Body of pancreas (tissue), 4 donors: ENCODE data around the gene USP48. TPM values are rescaled to one million over a fixed set of nuclear protein-coding genes. Genes with fewer than 3 reads are reported as not detected.

Experiments
- ATAC-seq: fragments of 150-250 bp; one replicate; pipeline ENCODE4 v1.9.1; 2016
- DNase-seq, 4 donors: peaks; one replicate each; pipeline ENCODE4 v3.0.0-alpha.2; 2019
- H3K27ac ChIP-seq, 4 donors: fragments of 200-600 bp; sonication (generic); 1 replicate in 3 of 4; 2 replicates in 1 of 4; pipeline versions ENCODE4 v1.5.1 to v1.6.1; 2016 to 2019; ENCODE audit warnings: mild to moderate bottlenecking in 1 of 4, mixed read lengths in 1 of 4, moderate library complexity in 1 of 4
- H3K27me3 ChIP-seq, 2 donors: fragments of 200-600 bp; sonication (generic); one replicate each; pipeline ENCODE4 v1.6.0; 2016; ENCODE audit warnings: mild to moderate bottlenecking in 1 of 2
- H3K36me3 ChIP-seq, 2 donors: fragments of 200-600 bp; sonication (generic); replicated peaks in 1 of 2; 2 replicates each; pipeline ENCODE4 v1.5.1; 2016; ENCODE audit warnings: low read depth in 2 of 2; ENCODE audit not compliant: insufficient read depth in 1 of 2
- H3K4me1 ChIP-seq: fragments of 200-600 bp; sonication (generic); one replicate; pipeline ENCODE4 v1.6.0; 2016
- H3K4me3 ChIP-seq, 2 donors: fragments of 200-600 bp; sonication (generic); 1 replicate in 1 of 2; 2 replicates in 1 of 2; pipeline ENCODE4 v1.5.1; 2016 to 2019
- H3K9me3 ChIP-seq, 3 donors: fragments of 200-600 bp; sonication (generic); 1 replicate in 2 of 3; 2 replicates in 1 of 3; pipeline ENCODE4 v1.5.1; 2016
- CTCF ChIP-seq, 7 experiments: fragments of 450-650 bp in 4 of 7; fragments of 200-600 bp in 3 of 7; sonication (generic) in 3 of 7; IDR thresholded peaks; one replicate each; pipeline ENCODE4 v1.5.1; 2016 to 2019; ENCODE audit warnings: antibody characterized with exemption in 7 of 7
- POLR2A ChIP-seq, 3 donors: fragments of 450-650 bp; IDR thresholded peaks; one replicate each; pipeline ENCODE4 v1.6.1; 2016; ENCODE audit warnings: antibody characterized with exemption in 3 of 3, mild to moderate bottlenecking in 2 of 3
- WGBS, 2 donors: methylation state at CpG; one replicate each; pipeline ENCODE4 v1.1.5; 2017; 5-methylcytosine and 5-hydroxymethylcytosine counted together
- intact Hi-C: fragments of 100-400 bp; cut with DNase I; formaldehyde crosslinking; loops from one replicate; pipeline ENCODE4 v1.15.1; 2023
- total RNA-seq, 2 donors: library from RNA; depleted of rRNA; stranded (reverse); fragments of >200 nt; gene quantifications; one replicate each; pipeline ENCODE4 v1.1.0, GENCODE V29; 2016

Gene USP48
- total RNA-seq, 2 donors from 2014 or later = 25.4 to 72.9 TPM

- WGBS, 2 donors = 51 to 52% methylated on average over 5 of the region's 5 CpGs
Measured at GRCh38 chr1:21707086-21707840, 75.7 kb downstream of the USP48 start.

GRCh38 chr1:21706151-21706835 is 76.7 kb downstream of the USP48 start:
- peak in 2 of 4 donors; percentile 10 to 14 for DNase-seq
- no peaks in the 10 kb centered on the region for H3K4me1 ChIP-seq
- H3K4me3 ChIP-seq = no peak overlapping the region
- peaks cover 0 to 3% of the 10 kb centered on the region in 2 donors for H3K36me3 ChIP-seq
- H3K27me3 ChIP-seq = no peaks in the 10 kb centered on the region
- intact Hi-C loops = no loop called here
- 70 to 83% methylated on average over 8 of the region's 8 CpGs for WGBS, 2 donors
- H3K9me3 ChIP-seq = no peaks in the 10 kb centered on the region
- TF ChIP-seq POLR2A (IDR thresholded peaks at IDR 0.05) (no peak), CTCF (IDR thresholded peaks at IDR 0.05) (no peak)
- ATAC-seq = no peak
- no peak overlapping the region for H3K27ac ChIP-seq

More at GRCh38 chr1:21707086-21707840, 75.7 kb downstream of the USP48 start:
- ATAC-seq (no peak), DNase-seq (no peak)
- intact Hi-C loops = no loop called here
- Histone ChIP-seq H3K36me3 (peaks cover 0 to 6% of the 10 kb centered on the region in 2 donors), H3K27ac (no peak overlapping the region), H3K27me3 (no peaks in the 10 kb centered on the region), H3K4me3 (no peak overlapping the region), H3K9me3 (no peaks in the 10 kb centered on the region), H3K4me1 (no peaks in the 10 kb centered on the region)
- TF ChIP-seq POLR2A (IDR thresholded peaks at IDR 0.05) (no peak), CTCF (IDR thresholded peaks at IDR 0.05) (no peak)

- no peaks in the 10 kb centered on the region for H3K4me1 ChIP-seq
- ATAC-seq = no peak
- 68% methylated on average over 4 of the region's 4 CpGs for WGBS, 2 donors
- H3K27me3 ChIP-seq = no peaks in the 10 kb centered on the region
- H3K4me3 ChIP-seq = no peak overlapping the region
- intact Hi-C loops = no loop called here
- no peak for DNase-seq
- TF ChIP-seq CTCF (IDR thresholded peaks at IDR 0.05) (no peak), POLR2A (IDR thresholded peaks at IDR 0.05) (no peak)
- H3K36me3 ChIP-seq = peaks cover 0 to 3% of the 10 kb centered on the region in 2 donors
- no peaks in the 10 kb centered on the region for H3K9me3 ChIP-seq
- no peak overlapping the region for H3K27ac ChIP-seq
Measured at GRCh38 chr1:21705303-21705980, 77.5 kb downstream of the USP48 start.

- Histone ChIP-seq H3K36me3 (peaks cover 0 to 3% of the 10 kb centered on the region in 2 donors), H3K27me3 (no peaks in the 10 kb centered on the region), H3K9me3 (no peaks in the 10 kb centered on the region), H3K27ac (no peak overlapping the region), H3K4me3 (no peak overlapping the region), H3K4me1 (no peaks in the 10 kb centered on the region)
- intact Hi-C loops = no loop called here
- no peak for TF ChIP-seq CTCF (IDR thresholded peaks at IDR 0.05)
- TF ChIP-seq POLR2A (IDR thresholded peaks at IDR 0.05) = no peak
- WGBS, 2 donors = 91 to 93% methylated on average over 5 of the region's 5 CpGs
- ATAC-seq = no peak
- DNase-seq = no peak
Measured at GRCh38 chr1:21704145-21704544, 78.8 kb downstream of the USP48 start.
